Activated CD4-positive, CD25-positive, alpha-beta regulatory T cell treated with anti-CD3 and anti-CD28 coated beads, Interleukin-2, amount 50 U/mL, for 16 hours (primary cell): ENCODE results near the gene MEAF6.
"Not testable (repeated sequence)": the region's sequence is repeated elsewhere in the genome, so short reads cannot be mapped to it uniquely, and the experiment has no call there.

Experiments used
- DNase-seq: peaks from one replicate; pipeline ENCODE4 v3.0.0-alpha.2; 2020; ENCODE audit warnings: low read depth, low spot score

The MEAF6 gene

GRCh38 chr1:37532418-37533156 lies 18.0 kb upstream of the MEAF6 start:
- DNase-seq = not testable (repeated sequence)

DNA sequence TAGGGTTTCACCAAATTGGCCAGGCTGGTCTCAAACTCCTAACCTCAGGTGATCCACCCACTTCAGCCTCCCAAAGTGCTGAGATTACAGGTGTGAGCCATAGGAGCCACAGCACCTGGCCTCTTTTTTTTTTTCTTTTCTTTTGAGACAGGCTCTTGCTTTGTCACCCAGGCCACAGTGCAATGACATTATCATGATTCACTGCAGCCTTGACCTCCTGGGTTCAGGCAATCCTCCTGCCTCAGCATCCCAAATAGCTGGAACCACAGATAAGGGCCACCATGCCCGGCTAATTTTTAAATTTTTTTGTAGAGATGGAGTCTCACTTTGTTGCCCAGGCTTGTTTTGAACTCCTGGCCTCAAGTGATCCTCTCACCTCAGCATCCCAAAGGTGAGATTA lies 15.3 kb upstream of the MEAF6 start:
- DNase-seq = not testable (repeated sequence)

DNA sequence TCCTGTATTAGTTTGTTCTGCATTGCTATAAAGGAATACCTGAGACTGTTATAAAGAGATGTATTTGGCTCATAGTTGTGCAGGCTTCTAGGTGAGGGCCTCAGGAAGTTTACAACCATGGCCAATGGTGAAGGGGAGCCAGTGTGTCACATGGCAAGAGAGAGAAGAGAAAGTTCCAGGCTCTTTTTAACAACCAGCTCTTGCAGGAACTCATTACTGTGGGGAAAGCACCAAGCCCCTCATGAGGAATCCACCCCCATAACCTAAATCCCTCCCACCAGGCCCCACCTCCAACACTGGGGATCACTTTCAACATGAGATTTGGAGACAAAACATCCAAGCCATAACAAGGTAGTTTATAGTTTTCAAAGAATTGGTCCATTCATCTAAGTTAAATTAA lies 5.0 kb upstream of the MEAF6 start:
- no peak for DNase-seq

GRCh38 chr1:37518929-37519328 lies 4.4 kb upstream of the MEAF6 start:
- DNase-seq = peak; percentile 1

- DNase-seq = not testable (repeated sequence)
Measured at GRCh38 chr1:37518241-37518640, 3.7 kb upstream of the MEAF6 start.

DNA sequence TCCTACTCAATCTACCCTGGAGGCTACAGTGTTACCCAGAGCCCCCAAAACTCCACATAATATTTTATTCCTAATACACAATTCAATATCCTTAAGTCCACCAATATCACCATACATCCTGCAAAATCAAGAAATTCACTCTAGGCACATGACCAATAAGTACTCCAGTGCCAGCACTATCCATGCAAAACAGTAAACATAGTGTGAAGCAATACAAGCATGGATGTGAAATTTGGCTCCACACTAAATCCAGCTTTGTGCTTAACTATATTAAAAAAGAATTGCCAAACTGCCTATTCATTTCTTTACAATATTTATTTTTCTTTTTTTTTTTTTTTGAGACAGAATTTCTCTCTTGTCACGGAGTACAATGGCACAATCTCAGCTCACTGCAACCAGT lies 3.0 kb upstream of the MEAF6 start:
- DNase-seq = no peak

- no peak for DNase-seq
Measured at GRCh38 chr1:37515185-37516034, 844 bp upstream of the MEAF6 start.

DNA sequence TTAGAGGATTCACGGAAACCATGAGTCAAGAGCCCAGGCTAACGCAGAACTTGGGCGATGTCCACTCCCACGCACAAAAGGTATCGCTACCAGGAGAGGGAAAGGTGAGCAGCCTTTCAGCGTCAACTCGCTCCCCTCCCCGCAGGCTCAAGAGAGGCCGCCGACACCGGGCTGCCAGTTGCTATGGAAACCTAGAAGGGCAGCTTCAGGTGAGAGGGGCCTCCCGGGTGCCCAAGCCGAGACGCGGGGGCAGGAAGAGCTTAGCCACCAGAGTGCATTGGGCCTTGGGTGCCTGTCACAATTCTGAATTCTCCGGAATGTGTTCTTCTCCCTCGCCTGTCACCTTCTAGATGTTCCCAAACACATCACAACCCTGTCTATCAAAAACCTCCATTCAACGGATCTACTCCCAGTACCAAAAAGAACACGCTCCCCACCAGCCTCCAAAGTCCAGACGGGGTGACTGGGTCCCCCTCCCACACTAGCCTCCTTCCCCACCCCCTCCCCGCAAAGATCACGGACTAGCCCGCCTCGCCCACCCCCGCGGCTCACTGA lies 694 bp downstream of the MEAF6 start:
- DNase-seq = peak; percentile 31

GRCh38 chr1:37509181-37509580 lies 5.4 kb downstream of the MEAF6 start:
- DNase-seq = no peak

- no peak for DNase-seq
Measured at GRCh38 chr1:37506740-37507139, 7.8 kb downstream of the MEAF6 start.

- DNase-seq = not testable (repeated sequence)
Measured at GRCh38 chr1:37502791-37503190, 11.8 kb downstream of the MEAF6 start.

- DNase-seq = no peak
Measured at GRCh38 chr1:37502104-37502503, 12.5 kb downstream of the MEAF6 start.

- DNase-seq = no peak
Measured at GRCh38 chr1:37501661-37502060, 12.9 kb downstream of the MEAF6 start.

- DNase-seq = no peak
Measured at GRCh38 chr1:37498872-37499617, 15.5 kb downstream of the MEAF6 start.

DNA sequence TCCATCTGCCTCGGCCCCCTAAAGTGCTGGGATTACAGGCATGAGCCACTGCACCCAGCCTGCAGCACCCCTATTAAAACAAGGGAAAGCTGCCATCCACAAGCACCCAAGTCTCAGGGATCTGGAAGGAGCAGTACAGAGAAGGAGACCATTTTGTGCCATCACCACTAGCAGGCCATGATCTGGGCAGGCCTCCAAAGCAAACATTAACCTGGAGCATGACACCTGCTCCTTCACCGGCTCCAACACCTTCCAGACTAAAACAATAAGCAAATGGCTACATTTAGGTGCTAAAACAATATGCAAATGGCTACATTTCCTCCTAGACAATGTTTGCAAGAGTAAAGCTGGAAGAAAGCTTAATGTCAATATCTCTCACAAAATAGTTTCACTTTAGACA lies 16.7 kb downstream of the MEAF6 start:
- no peak for DNase-seq

- no peak for DNase-seq
Measured at GRCh38 chr1:37495875-37496274, 18.7 kb downstream of the MEAF6 start.

DNA sequence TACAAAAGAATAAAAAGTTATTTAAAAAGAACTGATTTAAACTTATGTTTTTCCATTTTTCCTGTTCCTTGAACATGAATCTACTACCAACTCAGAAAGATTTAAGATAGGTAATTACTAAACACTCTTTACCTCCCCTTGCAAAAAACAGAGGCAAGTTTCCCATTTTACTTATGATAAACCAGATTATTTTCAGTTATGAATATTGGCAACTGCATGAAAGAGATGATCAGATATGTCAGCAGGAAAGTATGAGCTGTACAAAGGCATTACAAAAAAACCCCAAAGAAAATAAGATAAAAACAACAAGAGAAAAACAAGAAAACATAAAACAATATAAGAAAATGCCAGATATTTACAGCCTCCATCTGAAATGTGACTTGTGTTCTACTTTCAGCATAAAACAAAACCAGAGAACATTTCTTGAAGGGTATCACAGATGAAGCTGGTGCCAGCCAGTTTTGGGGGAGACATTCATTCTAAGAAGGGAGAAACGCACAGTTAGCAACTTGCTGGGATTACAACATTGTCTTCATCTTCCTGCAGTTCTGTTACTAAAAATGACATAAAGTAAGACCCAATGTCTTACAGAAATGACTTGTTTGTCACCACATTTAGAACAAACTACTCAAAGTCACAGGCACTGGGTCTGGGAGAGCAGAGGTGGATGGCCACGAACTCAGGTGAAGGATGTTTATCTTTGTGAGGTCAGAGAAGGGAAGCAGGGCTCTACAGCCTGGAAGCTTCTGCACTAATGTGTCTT lies 21.0 kb downstream of the MEAF6 start:
- no peak for DNase-seq

DNA sequence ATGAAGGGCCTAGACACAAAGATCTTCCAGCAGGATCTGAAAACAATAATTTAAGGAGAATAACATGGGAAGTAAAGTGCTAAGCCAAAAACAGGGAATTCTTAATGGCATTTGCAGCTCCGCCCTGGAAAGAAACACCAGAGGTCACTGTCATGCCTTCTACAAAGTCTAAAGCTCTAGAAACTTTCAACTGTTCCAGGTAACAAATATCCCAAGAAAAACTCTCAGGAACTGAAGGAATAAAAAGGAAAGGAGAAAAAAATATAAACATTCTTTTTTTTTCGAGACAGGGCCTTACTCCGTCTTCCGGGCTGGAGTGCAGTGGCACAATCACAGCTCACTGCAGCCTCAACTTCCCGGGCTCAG lies 27.0 kb downstream of the MEAF6 start:
- no peak for DNase-seq

DNA sequence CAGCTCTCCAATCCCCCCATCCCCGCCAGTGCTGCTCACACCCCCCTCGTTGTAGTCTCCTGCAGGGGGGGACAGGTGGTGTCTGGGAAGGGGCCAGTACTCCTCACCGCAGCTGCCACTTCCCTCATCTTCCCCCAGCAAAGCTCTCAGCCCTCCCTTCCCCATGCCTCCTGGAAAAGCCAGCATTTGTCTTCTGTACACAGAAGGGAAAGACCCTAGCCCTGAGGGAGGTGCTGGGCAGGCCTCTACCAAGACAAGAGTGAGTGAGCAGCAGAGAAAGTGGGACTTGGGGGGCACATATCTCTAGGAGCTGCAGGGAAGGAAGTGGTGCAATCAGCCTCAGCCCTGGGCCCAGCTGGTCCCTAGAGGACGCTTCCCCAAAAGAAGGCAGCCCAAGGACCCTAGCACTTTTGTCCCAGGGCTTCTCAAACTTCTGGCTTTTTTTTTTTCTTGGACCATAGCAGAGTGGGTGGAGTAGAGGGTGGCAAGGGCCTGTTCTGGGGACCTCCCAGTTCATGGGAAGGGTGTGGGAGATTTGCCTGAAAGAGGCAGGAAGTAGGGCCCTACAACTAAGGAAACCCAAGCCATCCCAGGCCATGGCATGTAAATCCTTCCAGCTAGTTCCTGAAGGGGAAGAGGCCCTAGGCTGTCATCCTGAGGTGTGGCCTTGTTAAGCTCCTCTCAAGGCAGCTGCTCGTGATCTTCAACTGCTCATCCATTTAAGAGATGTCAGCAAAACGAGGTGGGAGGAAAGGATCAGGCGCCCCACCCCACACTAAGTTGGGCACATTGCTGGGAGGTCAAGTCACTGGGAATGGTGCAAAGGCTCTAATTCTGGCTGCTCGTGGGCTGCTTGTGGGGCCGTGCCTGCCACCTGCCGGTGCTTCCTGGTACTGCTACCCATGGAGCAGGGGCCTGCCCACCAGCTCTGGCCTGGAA lies 27.6 kb downstream of the MEAF6 start:
- peak; percentile 57 for DNase-seq
